ENCODE data around the gene METAP2. TPM values are rescaled to one million over a fixed set of nuclear protein-coding genes. Genes with fewer than 3 reads are reported as not detected.
A peak's percentile ranks its signal among the peaks of the same experiment; 100 is the strongest.

Gene METAP2
- total RNA-seq, 1 donor from 2014 or later: 20.6 TPM

GRCh38 chr12:95545731-95546490, 72.0 kb downstream of the METAP2 start:
- TF ChIP-seq CTCF (IDR thresholded peaks at IDR 0.05): no peak
- intact Hi-C loops (cut with DNase I): no loop called here
- DNase-seq (ENCODE audit: low spot score in 2 of 2): no peak
- Histone ChIP-seq H3K9me3 (no peaks in the 10 kb centered on the region), H3K27me3 (no peaks in the 10 kb centered on the region), H3K36me3 (no peaks in the 10 kb centered on the region), H3K27ac (no peak overlapping the region), H3K4me1 (no peaks in the 10 kb centered on the region), H3K4me3 (no peak overlapping the region)

GRCh38 chr12:95546491-95546813, 72.5 kb downstream of the METAP2 start:
- H3K4me3 ChIP-seq: no peak overlapping the region
- no peak overlapping the region for H3K27ac ChIP-seq
- no peaks in the 10 kb centered on the region for H3K4me1 ChIP-seq
- no peaks in the 10 kb centered on the region for H3K9me3 ChIP-seq
- no peaks in the 10 kb centered on the region for H3K36me3 ChIP-seq
- no peaks in the 10 kb centered on the region for H3K27me3 ChIP-seq
- intact Hi-C loops (cut with DNase I): no loop called here
- no peak for TF ChIP-seq CTCF (IDR thresholded peaks at IDR 0.05)
- no peak for DNase-seq (ENCODE audit: low spot score in 2 of 2)

GRCh38 chr12:95547522-95548055, 73.6 kb downstream of the METAP2 start:
- no peak for TF ChIP-seq CTCF (IDR thresholded peaks at IDR 0.05)
- H3K9me3 ChIP-seq: no peaks in the 10 kb centered on the region
- no peaks in the 10 kb centered on the region for H3K36me3 ChIP-seq
- peak overlapping the region; percentile 88 to 93 for H3K4me3 ChIP-seq
- no peaks in the 10 kb centered on the region for H3K4me1 ChIP-seq
- DNase-seq (ENCODE audit: low spot score in 2 of 2): no peak
- peak overlapping the region; percentile 71 to 77 for H3K27ac ChIP-seq
- intact Hi-C loops (cut with DNase I): loop anchor here (1.0 kb wide), 1 partner anchor 312 kb away; no protein-coding TSS in a partner anchor
- H3K27me3 ChIP-seq: no peaks in the 10 kb centered on the region

- no peaks in the 10 kb centered on the region for H3K36me3 ChIP-seq
- H3K27ac ChIP-seq: peak overlapping the region; percentile 71 to 77
- H3K4me1 ChIP-seq: no peaks in the 10 kb centered on the region
- no peaks in the 10 kb centered on the region for H3K27me3 ChIP-seq
- DNase-seq (ENCODE audit: low spot score in 2 of 2): peak in 1 of 2 donors; percentile 68
- intact Hi-C loops (cut with DNase I): loop anchor here (1.0 kb wide), 1 partner anchor 311 kb away; no protein-coding TSS in a partner anchor
- no peaks in the 10 kb centered on the region for H3K9me3 ChIP-seq
- H3K4me3 ChIP-seq: peak overlapping the region; percentile 88 to 93
- no peak for TF ChIP-seq CTCF (IDR thresholded peaks at IDR 0.05)
Observed at GRCh38 chr12:95548056-95548538, 74.1 kb downstream of the METAP2 start.

- Histone ChIP-seq H3K4me1 (no peaks in the 10 kb centered on the region), H3K4me3 (peak overlapping the region; percentile 88 to 93), H3K36me3 (no peaks in the 10 kb centered on the region), H3K27ac (peak overlapping the region; percentile 71 to 77), H3K27me3 (no peaks in the 10 kb centered on the region), H3K9me3 (no peaks in the 10 kb centered on the region)
- peak in 1 of 2 donors; percentile 77 for DNase-seq (ENCODE audit: low spot score in 2 of 2)
- peak in 1 of 3 experiments; percentile 4 for TF ChIP-seq CTCF (IDR thresholded peaks at IDR 0.05)
- intact Hi-C loops (cut with DNase I): loop anchor here (1.0 kb wide), 1 partner anchor 311 kb away; no protein-coding TSS in a partner anchor
Observed at GRCh38 chr12:95548539-95549391, 74.8 kb downstream of the METAP2 start.

All from ascending aorta (tissue), 2 donors.